SK-N-SH (cell line): ENCODE results near the gene CBS. TPM values are rescaled to one million over a fixed set of nuclear protein-coding genes. Genes with fewer than 3 reads are reported as not detected.

Source experiments
- CTCF ChIA-PET: fragments of 300-600, 350-600 bp; formaldehyde crosslinking; extraction: SDS; loops from one replicate; lab custom pipeline; 2021; lab: Yijun Ruan, JAX
- POLR2A ChIA-PET: fragments of 350-600 bp; sonication (Branson Sonifier 250); formaldehyde crosslinking; extraction: SDS; loops from one replicate; lab custom pipeline; 2020; ENCODE audit warnings: antibody characterized with exemption, inconsistent platforms; lab: Yijun Ruan, JAX
- DNase-seq: peaks from one replicate; pipeline ENCODE4 v3.0.0; 2012
- H2AFZ ChIP-seq: fragments of 200-600 bp; sonication (generic); 2 replicates; pipeline ENCODE4 v1.8.1; 2016; ENCODE audit warnings: antibody characterized with exemption, mild to moderate bottlenecking, low read depth
- H3F3A ChIP-seq: fragments of 200-600 bp; sonication (generic); replicated peaks from 2 replicates; pipeline ENCODE3; 2016; ENCODE audit warnings: antibody characterized with exemption, mild to moderate bottlenecking; ENCODE audit not compliant: insufficient read depth
- H3K27ac ChIP-seq, 2 experiments: fragments of 200-500 bp in 1 of 2; fragments of 200-600 bp in 1 of 2; sonication (Bioruptor generic) in 1 of 2; sonication (generic), shearing (Covaris generic) in 1 of 2; 2 replicates each; pipeline versions ENCODE4 v1.5.1 to v1.6.1; 2014 to 2016; ENCODE audit warnings: low read depth in 2 of 2, inconsistent platforms in 1 of 2, low read length in 1 of 2, mild to moderate bottlenecking in 1 of 2, mixed read lengths in 1 of 2
- H3K27me3 ChIP-seq: fragments of 200-600 bp; sonication (generic), shearing (Covaris generic); 2 replicates; pipeline ENCODE4 v1.6.1; 2016; ENCODE audit warnings: mixed run types; ENCODE audit not compliant: insufficient read depth
- H3K36me3 ChIP-seq, 2 experiments: fragments of 200-500 bp in 1 of 2; fragments of 200-600 bp in 1 of 2; sonication (Bioruptor generic) in 1 of 2; sonication (generic) in 1 of 2; replicated peaks in 1 of 2; 2 replicates each; pipeline versions ENCODE3 to v1.5.1; 2014 to 2016; ENCODE audit warnings: low read length in 1 of 2, mild to moderate bottlenecking in 1 of 2; ENCODE audit not compliant: insufficient read depth in 2 of 2, control insufficient read depth in 1 of 2
- H3K4me1 ChIP-seq, 2 experiments: fragments of 200-500 bp in 1 of 2; fragments of 200-600 bp in 1 of 2; sonication (Bioruptor generic) in 1 of 2; sonication (generic), shearing (Covaris generic) in 1 of 2; 2 replicates each; pipeline versions ENCODE4 v1.5.1 to v1.6.1; 2014 to 2016; ENCODE audit warnings: low read depth in 1 of 2, low read length in 1 of 2, mixed run types in 1 of 2; ENCODE audit not compliant: insufficient read depth in 2 of 2, control insufficient read depth in 1 of 2
- H3K4me2 ChIP-seq: fragments of 200-600 bp; sonication (generic), shearing (Covaris generic); 2 replicates; pipeline ENCODE4 v1.6.1; 2017; ENCODE audit warnings: mixed run types
- H3K4me3 ChIP-seq, 2 experiments: fragments of 200-500 bp in 1 of 2; fragments of 200-600 bp in 1 of 2; sonication (Bioruptor generic) in 1 of 2; sonication (generic), shearing (Covaris generic) in 1 of 2; 2 replicates each; pipeline versions ENCODE4 v1.5.1 to v1.8.1; 2014 to 2016; ENCODE audit warnings: low read depth in 2 of 2, inconsistent platforms in 1 of 2, low read length in 1 of 2, mild to moderate bottlenecking in 1 of 2, mixed read lengths in 1 of 2, moderate library complexity in 1 of 2
- H3K79me2 ChIP-seq: fragments of 200-600 bp; sonication (generic); 2 replicates; pipeline ENCODE4 v1.8.1; 2017; ENCODE audit warnings: mild to moderate bottlenecking; ENCODE audit not compliant: insufficient read depth
- H3K9ac ChIP-seq: fragments of 200-600 bp; sonication (generic); 2 replicates; pipeline ENCODE4 v1.6.1; 2017; ENCODE audit warnings: mixed run types
- H3K9me2 ChIP-seq: fragments of 200-600 bp; sonication (generic); 2 replicates; pipeline ENCODE4 v1.6.1; 2017; ENCODE audit warnings: mixed run types
- H3K9me3 ChIP-seq: fragments of 200-600 bp; sonication (generic); 2 replicates; pipeline ENCODE4 v1.6.1; 2017; ENCODE audit warnings: mixed run types, mild to moderate bottlenecking, moderate library complexity
- H4K20me1 ChIP-seq: fragments of 200-600 bp; sonication (generic); 2 replicates; pipeline ENCODE4 v1.6.1; 2017; ENCODE audit warnings: mild to moderate bottlenecking, mixed run types; ENCODE audit not compliant: insufficient read depth
- CTCF ChIP-seq: fragments of 200-600 bp; sonication (generic); IDR thresholded peaks from 2 replicates; pipeline ENCODE4 v1.6.1; 2017; ENCODE audit warnings: antibody characterized with exemption, mild to moderate bottlenecking, moderate library complexity
- EP300 ChIP-seq, 2 experiments: IDR thresholded peaks; 2 replicates each; pipeline versions ENCODE4 v1.4.0 to v1.6.1; 2012; ENCODE audit warnings: borderline replicate concordance in 1 of 2, low read depth in 1 of 2, low read length in 1 of 2
- EZH2phosphoT487 ChIP-seq: fragments of 200-600 bp; sonication (generic); IDR thresholded peaks from 2 replicates; pipeline ENCODE4 v1.6.1; 2017; ENCODE audit warnings: low read depth, mixed run types, mild to moderate bottlenecking, antibody characterized with exemption, moderate library complexity, borderline replicate concordance
- FOSL2 ChIP-seq: IDR thresholded peaks from 2 replicates; pipeline ENCODE4 v1.4.0; 2012; ENCODE audit warnings: low read depth, mild to moderate bottlenecking, moderate library complexity, borderline replicate concordance
- FOXJ3 ChIP-seq: sonication (generic); formaldehyde crosslinking; IDR thresholded peaks from 2 replicates; pipeline ENCODE4 v1.5.1; 2020; ENCODE audit warnings: mild to moderate bottlenecking, missing genetic modification reagents
- FOXM1 ChIP-seq: IDR thresholded peaks from 2 replicates; pipeline ENCODE4 v1.4.0; 2012; ENCODE audit warnings: low read depth, mild to moderate bottlenecking
- IRF3 ChIP-seq: fragments of 150-350 bp; IDR thresholded peaks from 2 replicates; pipeline ENCODE4 v1.6.1; 2016; ENCODE audit warnings: mild to moderate bottlenecking, low read depth, low read length
- MEF2A ChIP-seq: IDR thresholded peaks from 2 replicates; pipeline ENCODE4 v1.4.0; 2012; ENCODE audit warnings: low read depth, borderline replicate concordance
- NRF1 ChIP-seq: IDR thresholded peaks from 2 replicates; pipeline ENCODE4 v1.6.1; 2012; ENCODE audit warnings: low read depth, mild to moderate bottlenecking, low read length
- PBX3 ChIP-seq: IDR thresholded peaks from 2 replicates; pipeline ENCODE4; 2012
- RAD21 ChIP-seq: IDR thresholded peaks from 2 replicates; pipeline ENCODE4 v1.6.1; 2012; ENCODE audit warnings: mild to moderate bottlenecking, low read length
- RCOR1 ChIP-seq: fragments of 150-350 bp; IDR thresholded peaks from 2 replicates; pipeline ENCODE4 v1.6.1; 2017; ENCODE audit warnings: antibody characterized with exemption, low read length
- RXRA ChIP-seq: IDR thresholded peaks from 2 replicates; pipeline ENCODE4 v1.4.0; 2012; ENCODE audit warnings: low read depth, mild to moderate bottlenecking, borderline replicate concordance
- SIN3A ChIP-seq: IDR thresholded peaks from 2 replicates; pipeline ENCODE4 v1.6.1; 2012; ENCODE audit warnings: low read depth, mild to moderate bottlenecking, low read length, moderate library complexity, borderline replicate concordance
- SMC3 ChIP-seq: IDR thresholded peaks from 2 replicates; pipeline ENCODE4 v1.6.1; 2012; ENCODE audit warnings: low read depth, low read length, improper control_type of control experiment
- TAF1 ChIP-seq: IDR thresholded peaks from 2 replicates; pipeline ENCODE4 v1.6.1; 2012; ENCODE audit warnings: low read depth, mild to moderate bottlenecking, low read length, moderate library complexity, borderline replicate concordance
- USF1 ChIP-seq: IDR thresholded peaks from 2 replicates; pipeline ENCODE4 v1.4.0; 2012; ENCODE audit warnings: low read depth, borderline replicate concordance
- USF2 ChIP-seq: fragments of 150-350 bp; IDR thresholded peaks from 2 replicates; pipeline ENCODE4 v1.6.1; 2017; ENCODE audit warnings: antibody characterized with exemption, low read length, low read depth, borderline replicate concordance
- YY1 ChIP-seq: IDR thresholded peaks from 2 replicates; pipeline ENCODE4 v1.4.0; 2012; ENCODE audit warnings: low read depth, mild to moderate bottlenecking
- ZBTB33 ChIP-seq: IDR thresholded peaks from 2 replicates; pipeline ENCODE4 v1.4.0; 2012; ENCODE audit warnings: low read depth, borderline replicate concordance
- WGBS: methylation state at CpG from one replicate; pipeline ENCODE4 v1.1.6; 2017; ENCODE audit warnings: low lambda C conversion rate; 5-methylcytosine and 5-hydroxymethylcytosine counted together
- polyA plus RNA-seq, 3 experiments: library from polyadenylated mRNA; depleted of rRNA; stranded (reverse); fragments of >200 nt; gene quantifications; 2 replicates each; pipeline ENCODE4 v1.2.3, GENCODE V29; 2012

Gene CBS
- polyA plus RNA-seq, 1 of the 3 experiments (the other 2 are of a cell fraction), result 15.1 TPM

- H3K9me3 ChIP-seq, result no peaks in the 10 kb centered on the region
- no peaks in the 10 kb centered on the region for H3K27me3 ChIP-seq
- POLR2A ChIA-PET, result no interaction called here
- no peak overlapping the region for H3K9ac ChIP-seq
- H3K79me2 ChIP-seq, result no peaks in the 10 kb centered on the region
- no peak overlapping the region for H3K4me3 ChIP-seq
- no peak overlapping the region for H3K4me2 ChIP-seq
- no peaks in the 10 kb centered on the region for H4K20me1 ChIP-seq
- DNase-seq, result no peak
- WGBS, result 74% methylated on average over 5 of the region's 5 CpGs
- peaks cover 19% of the 10 kb centered on the region for H3F3A ChIP-seq
- H3K9me2 ChIP-seq, result no peaks in the 10 kb centered on the region
- peaks cover under 1 to 13% of the 10 kb centered on the region in 2 experiments for H3K36me3 ChIP-seq
- peaks cover 8 to 16% of the 10 kb centered on the region in 2 experiments for H3K4me1 ChIP-seq
- no peak overlapping the region for H2AFZ ChIP-seq
- peak overlapping the region in 1 of 2 experiments; percentile 67; a peak in 3 of 4 replicates for H3K27ac ChIP-seq
- CTCF ChIA-PET, result no interaction called here
- TF ChIP-seq IRF3, result no peak
Measured at GRCh38 chr21:43034826-43035225, 40.8 kb downstream of the CBS start.

GRCh38 chr21:43034101-43034500, 41.5 kb downstream of the CBS start:
- no peak overlapping the region for H2AFZ ChIP-seq
- H3K9ac ChIP-seq, result no peak overlapping the region
- no peaks in the 10 kb centered on the region for H3K27me3 ChIP-seq
- peaks cover 19% of the 10 kb centered on the region for H3F3A ChIP-seq
- peak overlapping the region; percentile 49; the same call in 1 of the 2 replicates for H3K4me2 ChIP-seq
- H4K20me1 ChIP-seq, result no peaks in the 10 kb centered on the region
- ChIA-PET POLR2A (no interaction called here), CTCF (no interaction called here)
- no peak for DNase-seq
- no peaks in the 10 kb centered on the region for H3K79me2 ChIP-seq
- no peaks in the 10 kb centered on the region for H3K9me3 ChIP-seq
- no peaks in the 10 kb centered on the region for H3K9me2 ChIP-seq
- WGBS, result 36% methylated on average over 1 of the region's 1 CpG
- H3K27ac ChIP-seq, result peak overlapping the region; percentile 11 to 67; a peak in 3 of 4 replicates
- H3K4me1 ChIP-seq, result peaks cover 8 to 16% of the 10 kb centered on the region in 2 experiments
- peaks cover 4 to 14% of the 10 kb centered on the region in 2 experiments for H3K36me3 ChIP-seq
- H3K4me3 ChIP-seq, result no peak overlapping the region
- no peak for TF ChIP-seq USF2
- no peak for TF ChIP-seq YY1
- no peak for TF ChIP-seq ZBTB33
- no peak for TF ChIP-seq SIN3A
- no peak for TF ChIP-seq SMC3
- TF ChIP-seq FOSL2, result peak; percentile 43; the same call in 1 of the 2 replicates
- no peak for TF ChIP-seq TAF1
- no peak for TF ChIP-seq RCOR1
- no peak for TF ChIP-seq FOXJ3
- peak; percentile 46 for TF ChIP-seq PBX3
- no peak for TF ChIP-seq NRF1
- TF ChIP-seq EP300 (IDR thresholded peaks at IDR 0.05; ENCODE audit: borderline replicate concordance in 1 of 2, low read depth in 1 of 2, low read length in 1 of 2), result 0 out of 4 replicates have a peak, but pooled peaks of 1 of the 2 experiments have one; percentile 22
- TF ChIP-seq CTCF, result no peak
- no peak for TF ChIP-seq USF1
- 0 out of 2 replicates have a peak, but pooled peaks have one; percentile 13 for TF ChIP-seq RXRA
- TF ChIP-seq EZH2phosphoT487, result no peak
- TF ChIP-seq RAD21, result no peak
- no peak for TF ChIP-seq MEF2A
- TF ChIP-seq FOXM1, result no peak
